ENCODE measurements around the gene GPR108. TPM values are rescaled to one million over a fixed set of nuclear protein-coding genes. Genes with fewer than 3 reads are reported as not detected.

Gene GPR108
- total RNA-seq, 1 donor from 2014 or later: 57.6 TPM

- Histone ChIP-seq H3K27me3 (no peaks in the 10 kb centered on the region), H3K36me3 (no peaks in the 10 kb centered on the region), H3K9me3 (no peaks in the 10 kb centered on the region), H3K27ac (no peak overlapping the region), H3K4me3 (no peak overlapping the region), H3K4me1 (no peaks in the 10 kb centered on the region)
- intact Hi-C loops (cut with DNase I): no loop called here
- TF ChIP-seq, protein P1, sequence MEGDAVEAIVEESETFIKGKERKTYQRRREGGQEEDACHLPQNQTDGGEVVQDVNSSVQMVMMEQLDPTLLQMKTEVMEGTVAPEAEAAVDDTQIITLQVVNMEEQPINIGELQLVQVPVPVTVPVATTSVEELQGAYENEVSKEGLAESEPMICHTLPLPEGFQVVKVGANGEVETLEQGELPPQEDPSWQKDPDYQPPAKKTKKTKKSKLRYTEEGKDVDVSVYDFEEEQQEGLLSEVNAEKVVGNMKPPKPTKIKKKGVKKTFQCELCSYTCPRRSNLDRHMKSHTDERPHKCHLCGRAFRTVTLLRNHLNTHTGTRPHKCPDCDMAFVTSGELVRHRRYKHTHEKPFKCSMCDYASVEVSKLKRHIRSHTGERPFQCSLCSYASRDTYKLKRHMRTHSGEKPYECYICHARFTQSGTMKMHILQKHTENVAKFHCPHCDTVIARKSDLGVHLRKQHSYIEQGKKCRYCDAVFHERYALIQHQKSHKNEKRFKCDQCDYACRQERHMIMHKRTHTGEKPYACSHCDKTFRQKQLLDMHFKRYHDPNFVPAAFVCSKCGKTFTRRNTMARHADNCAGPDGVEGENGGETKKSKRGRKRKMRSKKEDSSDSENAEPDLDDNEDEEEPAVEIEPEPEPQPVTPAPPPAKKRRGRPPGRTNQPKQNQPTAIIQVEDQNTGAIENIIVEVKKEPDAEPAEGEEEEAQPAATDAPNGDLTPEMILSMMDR (IDR thresholded peaks at IDR 0.05): no peak
- no peak for DNase-seq (ENCODE audit: low spot score in 2 of 2)
Observed at GRCh38 chr19:6714749-6715555, 22.4 kb downstream of the GPR108 start.

GRCh38 chr19:6713773-6714692 lies 23.3 kb downstream of the GPR108 start:
- no peaks in the 10 kb centered on the region for H3K36me3 ChIP-seq
- H3K4me1 ChIP-seq: no peaks in the 10 kb centered on the region
- no peak overlapping the region for H3K27ac ChIP-seq
- no peak for DNase-seq (ENCODE audit: low spot score in 2 of 2)
- H3K9me3 ChIP-seq: no peaks in the 10 kb centered on the region
- intact Hi-C loops (cut with DNase I): no loop called here
- TF ChIP-seq, protein P1 (IDR thresholded peaks at IDR 0.05): no peak
- H3K4me3 ChIP-seq: no peak overlapping the region
- H3K27me3 ChIP-seq: no peaks in the 10 kb centered on the region

- Histone ChIP-seq H3K27me3 (no peaks in the 10 kb centered on the region), H3K4me3 (no peak overlapping the region), H3K9me3 (no peaks in the 10 kb centered on the region), H3K4me1 (no peaks in the 10 kb centered on the region), H3K36me3 (no peaks in the 10 kb centered on the region), H3K27ac (no peak overlapping the region)
- DNase-seq (ENCODE audit: low spot score in 2 of 2): no peak
- intact Hi-C loops (cut with DNase I): no loop called here
- TF ChIP-seq, protein P1 (IDR thresholded peaks at IDR 0.05): no peak
Observed at GRCh38 chr19:6712692-6713670, 24.4 kb downstream of the GPR108 start.

GRCh38 chr19:6712231-6712630 lies 25.1 kb downstream of the GPR108 start:
- Histone ChIP-seq H3K9me3 (no peaks in the 10 kb centered on the region), H3K4me1 (no peaks in the 10 kb centered on the region), H3K4me3 (no peak overlapping the region), H3K36me3 (no peaks in the 10 kb centered on the region), H3K27ac (no peak overlapping the region), H3K27me3 (no peaks in the 10 kb centered on the region)
- TF ChIP-seq, protein P1 (IDR thresholded peaks at IDR 0.05): no peak
- intact Hi-C loops (cut with DNase I): no loop called here
- DNase-seq (ENCODE audit: low spot score in 2 of 2): no peak

GRCh38 chr19:6711605-6712004 lies 25.8 kb downstream of the GPR108 start:
- H3K36me3 ChIP-seq: no peaks in the 10 kb centered on the region
- H3K27ac ChIP-seq: no peak overlapping the region
- TF ChIP-seq, protein P1 (IDR thresholded peaks at IDR 0.05): no peak
- no peak overlapping the region for H3K4me3 ChIP-seq
- H3K27me3 ChIP-seq: no peaks in the 10 kb centered on the region
- H3K4me1 ChIP-seq: no peaks in the 10 kb centered on the region
- intact Hi-C loops (cut with DNase I): no loop called here
- no peak for DNase-seq (ENCODE audit: low spot score in 2 of 2)
- no peaks in the 10 kb centered on the region for H3K9me3 ChIP-seq

Measured in ascending aorta (tissue), 2 donors.